Trophoblast cell (in vitro differentiated cells and primary cell): Measurements from ENCODE around the gene FBXL12.

Experiments
- DNase-seq, 2 donors: peaks; one replicate each; pipeline ENCODE4 v3.0.0-alpha.2; 2016
- H2AFZ ChIP-seq: 2 replicates; pipeline ENCODE4 v1.6.1; 2013; ENCODE audit warnings: low read length, moderate library complexity, mild to moderate bottlenecking; ENCODE audit not compliant: insufficient read depth, poor library complexity
- H2AK5ac ChIP-seq: 2 replicates; pipeline ENCODE4 v1.6.1; 2013; ENCODE audit warnings: mild to moderate bottlenecking, low read length
- H2BK120ac ChIP-seq: 2 replicates; pipeline ENCODE4 v1.6.1; 2013; ENCODE audit warnings: low read length, mild to moderate bottlenecking, moderate library complexity; ENCODE audit not compliant: insufficient read depth, poor library complexity
- H2BK12ac ChIP-seq: 2 replicates; pipeline ENCODE4 v1.6.1; 2013; ENCODE audit warnings: mild to moderate bottlenecking, low read length, moderate library complexity
- H2BK5ac ChIP-seq: 2 replicates; pipeline ENCODE4 v1.6.1; 2013; ENCODE audit warnings: low read length, low read depth, moderate library complexity, mild to moderate bottlenecking; ENCODE audit not compliant: poor library complexity
- H3K14ac ChIP-seq: 2 replicates; pipeline ENCODE4 v1.6.1; 2013; ENCODE audit warnings: mild to moderate bottlenecking, low read length
- H3K18ac ChIP-seq: 2 replicates; pipeline ENCODE4 v1.6.1; 2013; ENCODE audit warnings: mild to moderate bottlenecking, low read length
- H3K23ac ChIP-seq: 2 replicates; pipeline ENCODE4 v1.6.1; 2013; ENCODE audit warnings: low read length
- H3K27ac ChIP-seq: 2 replicates; pipeline ENCODE4 v1.5.1; 2013; ENCODE audit warnings: low read depth, mild to moderate bottlenecking, inconsistent platforms, low read length, moderate library complexity
- H3K27me3 ChIP-seq: 2 replicates; pipeline ENCODE4 v1.6.1; 2013; ENCODE audit warnings: inconsistent platforms, mild to moderate bottlenecking, low read length, moderate library complexity; ENCODE audit not compliant: insufficient read depth
- H3K36me3 ChIP-seq, 2 experiments: 1 replicate in 1 of 2; 2 replicates in 1 of 2; pipeline ENCODE4 v1.6.1; 2013; ENCODE audit warnings: low read length in 2 of 2, mild to moderate bottlenecking in 2 of 2, moderate library complexity in 1 of 2; ENCODE audit not compliant: insufficient read depth in 2 of 2, control insufficient read depth in 1 of 2
- H3K4ac ChIP-seq: 2 replicates; pipeline ENCODE4 v1.6.1; 2013; ENCODE audit warnings: low read depth, mild to moderate bottlenecking, low read length, moderate library complexity
- H3K4me1 ChIP-seq, 2 experiments: 1 replicate in 1 of 2; 2 replicates in 1 of 2; pipeline ENCODE4 v1.6.1; 2013; ENCODE audit warnings: low read length in 2 of 2, mild to moderate bottlenecking in 2 of 2, moderate library complexity in 1 of 2; ENCODE audit not compliant: insufficient read depth in 2 of 2, control insufficient read depth in 1 of 2
- H3K4me2 ChIP-seq: 2 replicates; pipeline ENCODE4 v1.6.1; 2013; ENCODE audit warnings: inconsistent platforms, mild to moderate bottlenecking, low read length, moderate library complexity
- H3K4me3 ChIP-seq: 2 replicates; pipeline ENCODE4 v1.5.1; 2013; ENCODE audit warnings: mild to moderate bottlenecking, low read depth, low read length, inconsistent platforms
- H3K79me1 ChIP-seq: one replicate; pipeline ENCODE4 v1.6.1; 2013; ENCODE audit warnings: low read length
- H3K79me2 ChIP-seq: 2 replicates; pipeline ENCODE4 v1.6.1; 2013; ENCODE audit warnings: low read length, mild to moderate bottlenecking; ENCODE audit not compliant: control insufficient read depth, insufficient read depth, poor library complexity
- H3K9ac ChIP-seq: 2 replicates; pipeline ENCODE4 v1.6.1; 2013; ENCODE audit warnings: mild to moderate bottlenecking, low read length
- H3K9me3 ChIP-seq: 2 replicates; pipeline ENCODE4 v1.6.1; 2013; ENCODE audit warnings: low read depth, mild to moderate bottlenecking, control low read depth, inconsistent platforms, low read length; ENCODE audit not compliant: insufficient read depth
- H4K12ac ChIP-seq: 2 replicates; pipeline ENCODE4 v1.6.1; 2013; ENCODE audit warnings: low read depth, mild to moderate bottlenecking, low read length, moderate library complexity
- H4K8ac ChIP-seq: 2 replicates; pipeline ENCODE4 v1.6.1; 2013; ENCODE audit warnings: low read depth, mild to moderate bottlenecking, low read length, moderate library complexity
- H4K91ac ChIP-seq: one replicate; pipeline ENCODE4 v1.6.1; 2013; ENCODE audit warnings: low read depth, mild to moderate bottlenecking, low read length, moderate library complexity
- WGBS: extraction: QIAGEN DNeasy Blood & Tissue Kit; methylation state at CpG from one replicate; pipeline ENCODE4 v1.1.7; 2013; ENCODE audit warnings: missing lambda C conversion rate; ENCODE audit not compliant: insufficient read length, insufficient coverage; ENCODE audit errors: extremely low coverage; 5-methylcytosine and 5-hydroxymethylcytosine counted together

FBXL12 gene

GRCh38 chr19:9857076-9857721 lies 38.3 kb upstream of the FBXL12 start:
- H3K27ac ChIP-seq = no peak overlapping the region
- H3K79me1 ChIP-seq = no peaks in the 10 kb centered on the region
- no peak overlapping the region for H4K12ac ChIP-seq
- H4K91ac ChIP-seq = no peak overlapping the region
- H3K4ac ChIP-seq = no peak overlapping the region
- H2BK12ac ChIP-seq = no peak overlapping the region
- no peak overlapping the region for H3K9ac ChIP-seq
- no peak overlapping the region for H3K14ac ChIP-seq
- peaks cover 5% of the 10 kb centered on the region for H3K9me3 ChIP-seq
- no peak overlapping the region for H3K18ac ChIP-seq
- no peak overlapping the region for H4K8ac ChIP-seq
- no peaks in the 10 kb centered on the region for H3K27me3 ChIP-seq
- no peaks in the 10 kb centered on the region for H3K79me2 ChIP-seq
- H3K36me3 ChIP-seq = peaks cover 0 to 11% of the 10 kb centered on the region in 2 experiments
- H2AK5ac ChIP-seq = no peak overlapping the region
- no peak for DNase-seq
- H3K23ac ChIP-seq = no peak overlapping the region
- no peak overlapping the region for H2AFZ ChIP-seq
- no peak overlapping the region for H3K4me2 ChIP-seq
- peaks cover 3 to 6% of the 10 kb centered on the region in 2 experiments for H3K4me1 ChIP-seq
- no CpG with 5 or more reads among the region's 13 CpGs for WGBS
- H2BK120ac ChIP-seq = no peak overlapping the region
- H3K4me3 ChIP-seq = no peak overlapping the region
- H2BK5ac ChIP-seq = no peak overlapping the region

- Histone ChIP-seq H2AFZ (no peak overlapping the region), H4K12ac (no peak overlapping the region), H3K4me2 (no peak overlapping the region), H3K27me3 (no peaks in the 10 kb centered on the region), H3K14ac (no peak overlapping the region), H3K79me1 (no peaks in the 10 kb centered on the region), H3K23ac (no peak overlapping the region), H3K36me3 (peaks cover 0 to 11% of the 10 kb centered on the region in 2 experiments), H2BK12ac (no peak overlapping the region), H3K4me1 (peaks cover 3 to 6% of the 10 kb centered on the region in 2 experiments), H2BK120ac (no peak overlapping the region), H4K8ac (no peak overlapping the region), H3K79me2 (no peaks in the 10 kb centered on the region), H3K18ac (no peak overlapping the region), H3K9ac (no peak overlapping the region), H3K4me3 (no peak overlapping the region), H2BK5ac (no peak overlapping the region), H3K9me3 (peaks cover 7% of the 10 kb centered on the region), H4K91ac (no peak overlapping the region), H3K27ac (no peak overlapping the region), H3K4ac (no peak overlapping the region), H2AK5ac (no peak overlapping the region)
- DNase-seq = no peak
- no CpG with 5 or more reads among the region's 9 CpGs for WGBS
Measured at GRCh38 chr19:9856609-9857008, 37.7 kb upstream of the FBXL12 start.

DNA sequence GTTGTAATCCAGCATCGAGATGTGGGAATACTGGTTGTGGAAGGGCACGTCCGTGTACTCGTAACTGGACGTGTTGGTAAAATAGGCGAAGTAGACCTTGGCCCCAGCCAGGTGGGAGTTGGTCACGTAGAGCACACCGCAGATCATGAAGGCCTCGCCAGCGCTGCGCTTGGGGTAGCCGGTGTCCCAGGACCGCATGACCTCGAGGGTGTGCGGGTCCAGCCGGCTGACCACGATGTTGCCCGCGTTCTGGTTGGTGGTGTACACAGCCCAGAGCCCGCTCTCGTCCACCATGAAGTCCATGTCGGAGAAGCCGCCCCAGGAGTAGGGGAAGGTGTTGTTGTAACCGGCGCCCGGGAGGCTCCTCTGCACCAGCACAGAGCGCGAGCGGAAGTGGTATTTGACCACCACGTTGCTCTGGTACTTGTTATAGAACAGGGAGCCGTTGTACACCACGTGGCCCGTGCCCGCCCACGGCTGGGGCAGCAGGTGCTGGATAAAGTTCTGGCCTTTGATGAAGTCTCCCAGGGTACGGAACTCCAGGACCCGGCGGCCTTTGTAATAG lies 35.5 kb upstream of the FBXL12 start:
- Histone ChIP-seq H3K36me3 (peaks cover under 1 to 15% of the 10 kb centered on the region in 2 experiments), H3K27me3 (no peaks in the 10 kb centered on the region), H3K4me1 (peaks cover 3 to 6% of the 10 kb centered on the region in 2 experiments), H4K8ac (no peak overlapping the region), H3K9ac (no peak overlapping the region), H3K79me1 (no peaks in the 10 kb centered on the region), H3K4me3 (no peak overlapping the region), H4K91ac (no peak overlapping the region), H2AK5ac (no peak overlapping the region), H3K23ac (no peak overlapping the region), H2AFZ (no peak overlapping the region), H3K4ac (no peak overlapping the region), H2BK5ac (no peak overlapping the region), H3K27ac (no peak overlapping the region), H2BK120ac (no peak overlapping the region), H4K12ac (no peak overlapping the region), H3K79me2 (no peaks in the 10 kb centered on the region), H3K9me3 (peaks cover 7% of the 10 kb centered on the region), H3K14ac (no peak overlapping the region), H3K18ac (no peak overlapping the region), H2BK12ac (no peak overlapping the region), H3K4me2 (no peak overlapping the region)
- no CpG with 5 or more reads among the region's 38 CpGs for WGBS
- no peak for DNase-seq

- H3K9me3 ChIP-seq = peaks cover 7% of the 10 kb centered on the region
Measured at GRCh38 chr19:9850235-9850959, 31.5 kb upstream of the FBXL12 start.

More at GRCh38 chr19:9850235-9850959, 31.5 kb upstream of the FBXL12 start:
- H4K91ac ChIP-seq = no peak overlapping the region
- H4K8ac ChIP-seq = no peak overlapping the region
- peaks cover 16 to 34% of the 10 kb centered on the region in 2 experiments for H3K36me3 ChIP-seq
- no peak overlapping the region for H2AK5ac ChIP-seq
- H2BK12ac ChIP-seq = no peak overlapping the region
- H3K18ac ChIP-seq = no peak overlapping the region
- H2BK120ac ChIP-seq = no peak overlapping the region
- no peak overlapping the region for H3K27ac ChIP-seq
- H3K79me2 ChIP-seq = no peaks in the 10 kb centered on the region
- no CpG with 5 or more reads among the region's 19 CpGs for WGBS
- no peak for DNase-seq
- H3K23ac ChIP-seq = no peak overlapping the region
- no peaks in the 10 kb centered on the region for H3K27me3 ChIP-seq
- H3K9ac ChIP-seq = no peak overlapping the region
- H3K4me1 ChIP-seq = peaks cover 0 to 1% of the 10 kb centered on the region in 2 experiments
- no peak overlapping the region for H4K12ac ChIP-seq
- no peak overlapping the region for H3K4me3 ChIP-seq
- H2BK5ac ChIP-seq = no peak overlapping the region
- no peak overlapping the region for H2AFZ ChIP-seq
- H3K4ac ChIP-seq = no peak overlapping the region
- no peak overlapping the region for H3K4me2 ChIP-seq
- H3K79me1 ChIP-seq = no peaks in the 10 kb centered on the region
- H3K14ac ChIP-seq = no peak overlapping the region
